H1 (cell line): ENCODE results near the gene AGBL1. TPM values are rescaled to one million over a fixed set of nuclear protein-coding genes. Genes with fewer than 3 reads are reported as not detected.
A peak's percentile ranks its signal among the peaks of the same experiment; 100 is the strongest.

Experiments used
- CTCF ChIA-PET: fragments of 300-600 bp; sonication (Branson Sonifier 250); formaldehyde crosslinking; loops from one replicate; lab custom pipeline; 2021; ENCODE audit not compliant: partially characterized antibody; lab: Charles Lee
- POLR2A ChIA-PET: fragments of 300-600 bp; sonication (Branson Sonifier 250); formaldehyde crosslinking; loops from one replicate; lab custom pipeline; 2021; ENCODE audit warnings: inconsistent platforms; ENCODE audit not compliant: partially characterized antibody; lab: Charles Lee
- DNase-seq, 2 experiments: peaks; one replicate each; pipeline versions ENCODE4 v3.0.0 to v3.0.0-alpha.2; 2010 to 2022; ENCODE audit warnings: low spot score in 2 of 2, low read depth in 1 of 2, mixed read lengths in 1 of 2
- FAIRE-seq: peaks from 2 replicates; lab custom pipeline; 2011; peaks lifted over from hg19 to GRCh38; lab: Jason Lieb, UNC
- H2AFZ ChIP-seq: 2 replicates; pipeline ENCODE4 v1.8.1; 2012; ENCODE audit warnings: low read length, inconsistent platforms
- H2AK5ac ChIP-seq: 2 replicates; pipeline ENCODE4 v1.6.1; 2013; ENCODE audit warnings: low read depth, low read length
- H2BK120ac ChIP-seq: replicated peaks from 2 replicates; pipeline ENCODE3; 2013; ENCODE audit warnings: low read depth, low read length, inconsistent platforms
- H2BK12ac ChIP-seq: 2 replicates; pipeline ENCODE4 v1.6.1; 2013; ENCODE audit warnings: low read depth, low read length
- H2BK15ac ChIP-seq: 2 replicates; pipeline ENCODE4 v1.6.1; 2013; ENCODE audit warnings: low read length
- H2BK20ac ChIP-seq: 2 replicates; pipeline ENCODE4 v1.6.1; 2013; ENCODE audit warnings: low read length
- H2BK5ac ChIP-seq: 2 replicates; pipeline ENCODE4 v1.6.1; 2013; ENCODE audit warnings: low read depth, low read length
- H3K14ac ChIP-seq: 2 replicates; pipeline ENCODE4 v1.6.1; 2013; ENCODE audit warnings: inconsistent platforms; ENCODE audit not compliant: insufficient read length
- H3K18ac ChIP-seq: 2 replicates; pipeline ENCODE4 v1.6.1; 2013; ENCODE audit warnings: low read length; ENCODE audit errors: extremely low read depth
- H3K23ac ChIP-seq: 2 replicates; pipeline ENCODE4 v1.6.1; 2013; ENCODE audit warnings: inconsistent platforms; ENCODE audit not compliant: insufficient read length
- H3K23me2 ChIP-seq: 2 replicates; pipeline ENCODE4 v1.6.1; 2013; ENCODE audit warnings: low read depth, low read length
- H3K27ac ChIP-seq: 2 replicates; pipeline ENCODE4 v1.6.1; 2011; ENCODE audit warnings: low read depth, low read length, inconsistent platforms
- H3K27me3 ChIP-seq, 4 experiments: replicated peaks in 1 of 4; 1 replicate in 1 of 4; 2 replicates in 3 of 4; pipeline versions ENCODE4 v1.6.1 to v1.8.1; 2011 to 2013; ENCODE audit warnings: low read length in 3 of 4, mild to moderate bottlenecking in 3 of 4, inconsistent platforms in 2 of 4, mixed read lengths in 2 of 4, moderate library complexity in 1 of 4; ENCODE audit not compliant: control insufficient read depth in 3 of 4, insufficient read depth in 3 of 4; ENCODE audit errors: extremely low read depth in 1 of 4
- H3K36me3 ChIP-seq, 4 experiments: 2 replicates each; pipeline versions ENCODE4 v1.6.1 to v1.8.1; 2011 to 2013; ENCODE audit warnings: mild to moderate bottlenecking in 4 of 4, low read length in 3 of 4, moderate library complexity in 2 of 4, control low read depth in 1 of 4, inconsistent platforms in 1 of 4; ENCODE audit not compliant: insufficient read depth in 4 of 4, control insufficient read depth in 2 of 4
- H3K4ac ChIP-seq: replicated peaks from 2 replicates; pipeline ENCODE3; 2013; ENCODE audit warnings: low read length, low read depth, mixed read lengths, inconsistent platforms; ENCODE audit not compliant: insufficient read length
- H3K4me1 ChIP-seq, 4 experiments: replicated peaks in 1 of 4; 1 replicate in 1 of 4; 2 replicates in 3 of 4; pipeline versions ENCODE4 v1.6.1 to v1.8.1; 2011 to 2013; ENCODE audit warnings: low read length in 3 of 4, inconsistent platforms in 2 of 4, mixed read lengths in 1 of 4; ENCODE audit not compliant: insufficient read depth in 4 of 4, control insufficient read depth in 3 of 4
- H3K4me2 ChIP-seq, 2 experiments: 2 replicates each; pipeline versions ENCODE4 v1.6.1 to v1.8.1; 2011 to 2013; ENCODE audit warnings: low read depth in 2 of 2, low read length in 2 of 2, control low read depth in 1 of 2, inconsistent platforms in 1 of 2, mild to moderate bottlenecking in 1 of 2; ENCODE audit not compliant: insufficient read depth in 1 of 2
- H3K4me3 ChIP-seq, 4 experiments: fragments of 200-600, 300-600 bp in 1 of 4; sonication (generic), shearing (Covaris generic), sonication (Bioruptor Twin) in 1 of 4; 2 replicates each; pipeline versions ENCODE4 v1.5.1 to v1.8.1; 2011 to 2016; ENCODE audit warnings: low read length in 4 of 4, low read depth in 3 of 4, control low read depth in 2 of 4, inconsistent platforms in 2 of 4, mild to moderate bottlenecking in 2 of 4, mixed read lengths in 1 of 4, moderate library complexity in 1 of 4; ENCODE audit not compliant: insufficient read depth in 2 of 4; ENCODE audit errors: extremely low read depth in 1 of 4
- H3K56ac ChIP-seq: replicated peaks from 2 replicates; pipeline ENCODE3; 2013; ENCODE audit warnings: low read depth, mild to moderate bottlenecking, mixed read lengths, low read length, inconsistent platforms; ENCODE audit not compliant: insufficient read length
- H3K79me1 ChIP-seq: 2 replicates; pipeline ENCODE4 v1.6.1; 2013; ENCODE audit warnings: low read depth, low read length, control low read depth
- H3K79me2 ChIP-seq, 2 experiments: 2 replicates each; pipeline versions ENCODE4 v1.6.1 to v1.8.1; 2012 to 2013; ENCODE audit warnings: low read length in 2 of 2, mild to moderate bottlenecking in 2 of 2, inconsistent platforms in 1 of 2; ENCODE audit not compliant: insufficient read depth in 2 of 2, control insufficient read depth in 1 of 2
- H3K9ac ChIP-seq, 4 experiments: replicated peaks in 1 of 4; 1 replicate in 1 of 4; 2 replicates in 3 of 4; pipeline versions ENCODE4 v1.6.1 to v1.8.1; 2011 to 2013; ENCODE audit warnings: low read depth in 3 of 4, low read length in 3 of 4, control low read depth in 2 of 4, mild to moderate bottlenecking in 2 of 4, moderate library complexity in 2 of 4, inconsistent platforms in 1 of 4; ENCODE audit errors: extremely low read depth in 1 of 4
- H3K9me3 ChIP-seq, 2 experiments: 2 replicates each; pipeline versions ENCODE4 v1.6.1 to v1.8.1; 2012 to 2013; ENCODE audit warnings: mild to moderate bottlenecking in 2 of 2, moderate library complexity in 2 of 2, control low read depth in 1 of 2, inconsistent platforms in 1 of 2, low read depth in 1 of 2, low read length in 1 of 2, mixed read lengths in 1 of 2; ENCODE audit not compliant: insufficient read depth in 2 of 2
- H4K20me1 ChIP-seq, 2 experiments: replicated peaks in 1 of 2; 2 replicates each; pipeline versions ENCODE3 to v1.8.1; 2011 to 2013; ENCODE audit warnings: inconsistent platforms in 2 of 2, low read length in 2 of 2, mild to moderate bottlenecking in 1 of 2; ENCODE audit not compliant: insufficient read depth in 2 of 2, control insufficient read depth in 1 of 2
- H4K5ac ChIP-seq: 2 replicates; pipeline ENCODE4 v1.6.1; 2013; ENCODE audit warnings: low read length, low read depth, mixed read lengths, inconsistent platforms; ENCODE audit not compliant: insufficient read length
- H4K8ac ChIP-seq: 2 replicates; pipeline ENCODE4 v1.8.0; 2013; ENCODE audit warnings: mild to moderate bottlenecking, moderate library complexity, low read length, inconsistent platforms; ENCODE audit not compliant: insufficient read depth; ENCODE audit errors: extremely low read depth
- H4K91ac ChIP-seq: replicated peaks from 2 replicates; pipeline ENCODE3; 2013; ENCODE audit warnings: low read length, mixed read lengths, inconsistent platforms; ENCODE audit not compliant: insufficient read length
- BACH1 ChIP-seq: IDR thresholded peaks from 2 replicates; pipeline ENCODE4 v1.6.1; 2012; ENCODE audit warnings: low read length, improper control_type of control experiment
- RAD21 ChIP-seq, 2 experiments: IDR thresholded peaks in 1 of 2; conservative IDR thresholded peaks in 1 of 2; 2 replicates each; pipeline ENCODE4 v1.6.1; 2011; ENCODE audit warnings: low read depth in 2 of 2, low read length in 2 of 2, improper control_type of control experiment in 1 of 2, inconsistent platforms in 1 of 2, mild to moderate bottlenecking in 1 of 2, moderate library complexity in 1 of 2
- SIN3A ChIP-seq, 2 experiments: IDR thresholded peaks in 1 of 2; conservative IDR thresholded peaks in 1 of 2; 2 replicates each; pipeline ENCODE4 v1.6.1; 2011 to 2012; ENCODE audit warnings: low read length in 2 of 2, improper control_type of control experiment in 1 of 2, low read depth in 1 of 2, mild to moderate bottlenecking in 1 of 2
- WGBS, 2 experiments: shearing (Covaris generic) in 1 of 2; methylation state at CpG; one replicate each; pipeline versions ENCODE4 v1.1.6 to v1.1.7; 2013 to 2015; ENCODE audit warnings: low lambda C conversion rate in 2 of 2, mixed read lengths in 2 of 2, inconsistent platforms in 1 of 2, low coverage in 1 of 2, missing lambda C conversion rate in 1 of 2; ENCODE audit not compliant: insufficient replicate concordance in 2 of 2, insufficient coverage in 1 of 2, insufficient read length in 1 of 2; ENCODE audit errors: extremely low coverage in 1 of 2, missing lambda C conversion rate in 1 of 2; 5-methylcytosine and 5-hydroxymethylcytosine counted together
- polyA plus RNA-seq, 7 experiments: library from polyadenylated mRNA; depleted of rRNA in 3 of 7; stranded (reverse) in 5 of 7; unstranded in 2 of 7; fragments of >200 nt in 5 of 7; fragments of 200-250 nt in 2 of 7; gene quantifications; 1 replicate in 5 of 7; 2 replicates in 1 of 7; 4 replicates in 1 of 7; pipeline versions ENCODE4 v1.2.1 to v1.2.3, GENCODE V29; 2011 to 2013; ENCODE audit warnings: missing spikeins in 2 of 7, mixed read lengths in 2 of 7
- total RNA-seq: library from RNA; stranded (reverse); fragmentation: NEBNext Ultra II Directional; extraction: Animal tissue kit (Norgen Biotek cat#: 25700); gene quantifications from 2 replicates; pipeline ENCODE4 v1.2.1, GENCODE V29; 2021

The AGBL1 gene
- total and polyA plus RNA-seq, 2 of the 8 experiments (the other 6 are each of a cell fraction or from before 2014, with no cell fraction given) = not detected

- no peaks in the 10 kb centered on the region for H3K36me3 ChIP-seq
- H3K18ac ChIP-seq = no peak overlapping the region
- WGBS, 2 experiments = 91% methylated on average over 2 of the region's 2 CpGs; no CpG with 5 or more reads in 1 of the 2 experiments
- no peaks in the 10 kb centered on the region for H3K9me3 ChIP-seq
- H2AK5ac ChIP-seq = no peak overlapping the region
- no peak overlapping the region for H3K4me2 ChIP-seq
- H3K14ac ChIP-seq = no peak overlapping the region
- no peak overlapping the region for H3K27ac ChIP-seq
- no peak overlapping the region for H4K5ac ChIP-seq
- H3K79me2 ChIP-seq = no peaks in the 10 kb centered on the region
- H2AFZ ChIP-seq = no peak overlapping the region
- H4K91ac ChIP-seq = no peak overlapping the region
- H2BK12ac ChIP-seq = 0 out of 2 replicates have a peak overlapping the region, but pooled peaks have one; percentile 27
- H2BK15ac ChIP-seq = no peak overlapping the region
- no peak overlapping the region for H3K9ac ChIP-seq
- ChIA-PET CTCF (no interaction called here), POLR2A (no interaction called here)
- H2BK5ac ChIP-seq = no peak overlapping the region
- no peak overlapping the region for H2BK120ac ChIP-seq
- no peaks in the 10 kb centered on the region for H4K20me1 ChIP-seq
- H3K27me3 ChIP-seq = no peaks in the 10 kb centered on the region
- FAIRE-seq = no peak
- no peak for DNase-seq
- no peak overlapping the region for H3K4ac ChIP-seq
- H3K79me1 ChIP-seq = no peaks in the 10 kb centered on the region
- no peak overlapping the region for H3K23ac ChIP-seq
- H3K23me2 ChIP-seq = no peaks in the 10 kb centered on the region
- no peak overlapping the region for H2BK20ac ChIP-seq
- H4K8ac ChIP-seq = no peak overlapping the region
- TF ChIP-seq SIN3A (conservative IDR thresholded peaks at IDR 0.05 in 1 of 2, IDR thresholded peaks at IDR 0.05 in 1 of 2; ENCODE audit: low read depth in 1 of 2, low read length in 2 of 2) = no peak
- peak in 1 of 2 experiments; percentile 35; a peak in 3 of 4 replicates for TF ChIP-seq RAD21 (IDR thresholded peaks at IDR 0.05 in 1 of 2, conservative IDR thresholded peaks at IDR 0.05 in 1 of 2; ENCODE audit: low read depth in 2 of 2, low read length in 2 of 2)
- 0 out of 2 replicates have a peak, but pooled peaks have one; percentile 17 for TF ChIP-seq BACH1
- no peak overlapping the region for H3K4me3 ChIP-seq
- H3K56ac ChIP-seq = no peak overlapping the region
- peaks cover 0 to 3% (median 0%) of the 10 kb centered on the region in 4 experiments; a peak in 1 of 7 replicates for H3K4me1 ChIP-seq
These were observed 797.5 kb downstream of the AGBL1 start for GRCh38 chr15:86877171-86877631.
